HepG2 (cell line): Measurements from ENCODE around the gene LCAT. TPM values are rescaled to one million over a fixed set of nuclear protein-coding genes. Genes with fewer than 3 reads are reported as not detected.
A peak's percentile ranks its signal among the peaks of the same experiment; 100 is the strongest.

Experiments
- AGO2 ChIP-seq: fragments of 200-400 bp; formaldehyde crosslinking; optimal IDR thresholded peaks from 2 replicates; pipeline ENCODE3; 2017; ENCODE audit warnings: mild to moderate bottlenecking, low read depth, low read length, moderate library complexity
- ARNTL ChIP-seq: sonication (generic); formaldehyde crosslinking; IDR thresholded peaks from 2 replicates; pipeline ENCODE4 v1.4.0; 2020; ENCODE audit warnings: mild to moderate bottlenecking, missing genetic modification reagents
- CHCHD3 ChIP-seq: sonication (generic); formaldehyde crosslinking; IDR thresholded peaks from 2 replicates; pipeline ENCODE4 v1.8.0; 2022; ENCODE audit warnings: mild to moderate bottlenecking, missing genetic modification reagents, moderate library complexity
- FOXO1 ChIP-seq: sonication (generic); formaldehyde crosslinking; IDR thresholded peaks from 2 replicates; pipeline ENCODE4 v1.4.0; 2020; ENCODE audit warnings: missing genetic modification reagents
- HINFP ChIP-seq: sonication (generic); formaldehyde crosslinking; IDR thresholded peaks from 2 replicates; pipeline ENCODE4 v1.4.0; 2020; ENCODE audit warnings: low read depth, mild to moderate bottlenecking, missing genetic modification reagents
- HOXA3 ChIP-seq: sonication (generic); formaldehyde crosslinking; IDR thresholded peaks from 2 replicates; pipeline ENCODE4 v1.5.0; 2020; ENCODE audit warnings: missing genetic modification reagents
- HOXD1 ChIP-seq: sonication (generic); formaldehyde crosslinking; IDR thresholded peaks from 2 replicates; pipeline ENCODE4 v1.5.0; 2020; ENCODE audit warnings: missing genetic modification reagents
- JDP2 ChIP-seq: sonication (generic); formaldehyde crosslinking; IDR thresholded peaks from 2 replicates; pipeline ENCODE4 v1.8.1; 2022; ENCODE audit warnings: missing genetic modification reagents, borderline replicate concordance
- KAT8 ChIP-seq: IDR thresholded peaks from 2 replicates; pipeline ENCODE4 v1.6.1; 2016; ENCODE audit warnings: missing genetic modification reagents, missing compliant biosample characterization
- MLLT10 ChIP-seq: sonication (generic); formaldehyde crosslinking; IDR thresholded peaks from 2 replicates; pipeline ENCODE4 v1.4.0; 2020; ENCODE audit warnings: missing genetic modification reagents
- MTA1 ChIP-seq: sonication (generic); formaldehyde crosslinking; IDR thresholded peaks from 2 replicates; pipeline ENCODE4 v1.4.0; 2020; ENCODE audit warnings: missing genetic modification reagents, mild to moderate bottlenecking, borderline replicate concordance
- MXI1 ChIP-seq: IDR thresholded peaks from 3 replicates; pipeline ENCODE4 v1.6.1; 2012; ENCODE audit warnings: low read depth, low read length, inconsistent platforms, borderline replicate concordance
- SPEN ChIP-seq: sonication (generic); formaldehyde crosslinking; IDR thresholded peaks from 2 replicates; pipeline ENCODE4 v1.5.1; 2020; ENCODE audit warnings: low read depth, mild to moderate bottlenecking, missing genetic modification reagents
- ZFP1 ChIP-seq: IDR thresholded peaks from 2 replicates; pipeline ENCODE4 v1.6.1; 2016
- ZNF557 ChIP-seq: sonication (generic); formaldehyde crosslinking; IDR thresholded peaks from 2 replicates; pipeline ENCODE4 v1.4.0; 2020; ENCODE audit warnings: missing genetic modification reagents
- ZNF564 ChIP-seq: sonication (generic); formaldehyde crosslinking; IDR thresholded peaks from 2 replicates; pipeline ENCODE4 v1.8.1; 2023; ENCODE audit warnings: mild to moderate bottlenecking, missing genetic modification reagents
- ZNF672 ChIP-seq: sonication (generic); formaldehyde crosslinking; IDR thresholded peaks from 2 replicates; pipeline ENCODE4 v1.8.1; 2022; ENCODE audit warnings: missing genetic modification reagents
- ZXDC ChIP-seq: sonication (generic); formaldehyde crosslinking; IDR thresholded peaks from 2 replicates; pipeline ENCODE4 v1.5.0; 2020; ENCODE audit warnings: mild to moderate bottlenecking, missing genetic modification reagents
- polyA plus RNA-seq, 8 experiments: library from polyadenylated mRNA; depleted of rRNA in 3 of 8; stranded (reverse) in 7 of 8; unstranded in 1 of 8; fragments of >200 nt; fragmentation: Illumina TruSeq in 4 of 8; extraction: Trizol in 4 of 8; gene quantifications; 2 replicates each; pipeline versions ENCODE4 v1.2.1 to v1.2.3, GENCODE V29; 2011 to 2016; ENCODE audit warnings: low read depth in 4 of 8, missing spikeins in 1 of 8, mixed read lengths in 1 of 8; ENCODE audit not compliant: insufficient read depth in 1 of 8
- total RNA-seq, 5 experiments: library from RNA; depleted of rRNA; stranded (reverse); fragments of >200 nt; fragmentation: Illumina TruSeq; extraction: Trizol; gene quantifications; 2 replicates each; pipeline ENCODE4 v1.2.3, GENCODE V29; 2016; ENCODE audit warnings: low read depth in 1 of 5
- TF ChIP-seq, protein P1 (sequence below): sonication (generic); formaldehyde crosslinking; IDR thresholded peaks from 2 replicates; pipeline ENCODE4 v1.4.0; 2020; ENCODE audit warnings: missing genetic modification reagents

LCAT gene
- total and polyA plus RNA-seq, 2 of the 13 experiments (the other 11 are each of a cell fraction or from before 2014, with no cell fraction given), result 36.1 to 38.9 TPM

GRCh38 chr16:67909056-67909742, 34.7 kb downstream of the LCAT start (continued):
- TF ChIP-seq KAT8 (CRISPR knock-in tag) (no peak), FOXO1 (no peak), JDP2 (CRISPR knock-in tag) (no peak), ZNF557 (CRISPR knock-in tag) (no peak), ZFP1 (CRISPR knock-in tag) (no peak), AGO2 (peak; percentile 59), HOXD1 (no peak), MXI1 (no peak), ARNTL (CRISPR knock-in tag) (no peak), MLLT10 (CRISPR knock-in tag) (no peak), HINFP (CRISPR knock-in tag) (no peak), ZNF564 (CRISPR knock-in tag) (no peak), HOXA3 (0 out of 2 replicates have a peak, but pooled peaks have one; percentile 8), ZXDC (no peak), SPEN (CRISPR knock-in tag) (no peak), CHCHD3 (CRISPR knock-in tag) (peak; percentile 38; the same call in 1 of the 2 replicates), MTA1 (CRISPR knock-in tag) (peak; percentile 46; the same call in 1 of the 2 replicates), ZNF672 (CRISPR knock-in tag) (0 out of 2 replicates have a peak, but pooled peaks have one; percentile 23)
- TF ChIP-seq, protein P1, sequence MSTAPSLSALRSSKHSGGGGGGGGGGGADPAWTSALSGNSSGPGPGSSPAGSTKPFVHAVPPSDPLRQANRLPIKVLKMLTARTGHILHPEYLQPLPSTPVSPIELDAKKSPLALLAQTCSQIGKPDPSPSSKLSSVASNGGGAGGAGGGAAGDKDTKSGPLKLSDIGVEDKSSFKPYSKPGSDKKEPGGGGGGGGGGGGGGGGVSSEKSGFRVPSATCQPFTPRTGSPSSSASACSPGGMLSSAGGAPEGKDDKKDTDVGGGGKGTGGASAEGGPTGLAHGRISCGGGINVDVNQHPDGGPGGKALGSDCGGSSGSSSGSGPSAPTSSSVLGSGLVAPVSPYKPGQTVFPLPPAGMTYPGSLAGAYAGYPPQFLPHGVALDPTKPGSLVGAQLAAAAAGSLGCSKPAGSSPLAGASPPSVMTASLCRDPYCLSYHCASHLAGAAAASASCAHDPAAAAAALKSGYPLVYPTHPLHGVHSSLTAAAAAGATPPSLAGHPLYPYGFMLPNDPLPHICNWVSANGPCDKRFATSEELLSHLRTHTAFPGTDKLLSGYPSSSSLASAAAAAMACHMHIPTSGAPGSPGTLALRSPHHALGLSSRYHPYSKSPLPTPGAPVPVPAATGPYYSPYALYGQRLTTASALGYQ (CRISPR knock-in tag), result no peak
